A673 (cell line): ENCODE measurements around the gene LMBR1. TPM values are rescaled to one million over a fixed set of nuclear protein-coding genes. Genes with fewer than 3 reads are reported as not detected.

Source experiments
- BruUV-seq: library from RNA; stranded (reverse); fragments of 400-500 nt; replicated peaks from 2 replicates; lab custom pipeline; 2021; lab: Mats Ljungman, UMichigan
- CTCF ChIA-PET: fragments of 300-600 bp; sonication (Branson Sonifier 250); formaldehyde crosslinking; loops from one replicate; lab custom pipeline; 2022; ENCODE audit warnings: antibody characterized with exemption; lab: Charles Lee
- POLR2A ChIA-PET: fragments of 300-600 bp; sonication (Branson Sonifier 250); formaldehyde crosslinking; loops from one replicate; lab custom pipeline; 2022; ENCODE audit warnings: antibody characterized with exemption; ENCODE audit not compliant: low non-redundant PET; lab: Charles Lee
- DNase-seq: peaks from one replicate; pipeline ENCODE4 v3.0.0-alpha.2; 2015; ENCODE audit warnings: low spot score
- H3K27ac ChIP-seq: fragments of 200-600 bp; sonication (generic); 2 replicates; pipeline ENCODE4 v1.5.1; 2016; ENCODE audit warnings: mixed run types, low read depth, mild to moderate bottlenecking, mixed read lengths, antibody characterized with exemption, low read length; ENCODE audit not compliant: poor library complexity, severe bottlenecking
- H3K27me3 ChIP-seq: fragments of 200-600 bp; sonication (generic); replicated peaks from 2 replicates; pipeline ENCODE4 v1.6.1; 2017; ENCODE audit warnings: mixed run types, low read depth, mild to moderate bottlenecking, mixed read lengths, antibody characterized with exemption, low read length; ENCODE audit not compliant: insufficient read depth, poor library complexity
- H3K36me3 ChIP-seq: fragments of 200-600 bp; sonication (generic); 2 replicates; pipeline ENCODE4 v1.6.1; 2016; ENCODE audit warnings: mixed run types, mild to moderate bottlenecking, mixed read lengths, antibody characterized with exemption, low read length; ENCODE audit not compliant: insufficient read depth, poor library complexity, severe bottlenecking
- H3K4me1 ChIP-seq: fragments of 200-600 bp; sonication (generic); 2 replicates; pipeline ENCODE4 v1.6.1; 2017; ENCODE audit warnings: mixed run types, mild to moderate bottlenecking, mixed read lengths, antibody characterized with exemption, low read length; ENCODE audit not compliant: insufficient read depth, poor library complexity, severe bottlenecking
- H3K4me3 ChIP-seq: fragments of 200-600 bp; sonication (generic); 2 replicates; pipeline ENCODE4 v1.5.1; 2016; ENCODE audit warnings: low read depth, mixed run types, mild to moderate bottlenecking, mixed read lengths, low read length; ENCODE audit not compliant: poor library complexity, severe bottlenecking
- H3K9me3 ChIP-seq: fragments of 200-600 bp; sonication (generic); 2 replicates; pipeline ENCODE4 v1.6.1; 2016; ENCODE audit warnings: mixed run types, low read depth, mild to moderate bottlenecking, mixed read lengths, antibody characterized with exemption, low read length; ENCODE audit not compliant: poor library complexity, severe bottlenecking
- EZH2 ChIP-seq: fragments of 200-600 bp; sonication (generic); IDR thresholded peaks from 2 replicates; pipeline ENCODE4 v1.6.1; 2017; ENCODE audit warnings: borderline replicate concordance, low read depth, mild to moderate bottlenecking, mixed read lengths, antibody characterized with exemption, low read length; ENCODE audit not compliant: poor library complexity, severe bottlenecking
- intact Hi-C: fragments of 100-400 bp; cut with micrococcal nuclease; formaldehyde crosslinking; loops from one replicate; pipeline ENCODE4 v1.10.0; 2022; ENCODE audit not compliant: unreplicated experiment
- total RNA-seq: library from RNA; stranded (reverse); gene quantifications from 2 replicates; pipeline ENCODE4 v1.2.3, GENCODE V29; 2021
- TF ChIP-seq, protein P1 (sequence below): fragments of 300-800, 200-600 bp; sonication (generic); conservative IDR thresholded peaks from 2 replicates; pipeline ENCODE4 v1.5.1; 2017; ENCODE audit warnings: low read depth, mild to moderate bottlenecking, antibody characterized with exemption, low read length, moderate library complexity, mixed read lengths

LMBR1 gene
- total RNA-seq, 1 experiment from 2014 or later, result 50.7 TPM

DNA sequence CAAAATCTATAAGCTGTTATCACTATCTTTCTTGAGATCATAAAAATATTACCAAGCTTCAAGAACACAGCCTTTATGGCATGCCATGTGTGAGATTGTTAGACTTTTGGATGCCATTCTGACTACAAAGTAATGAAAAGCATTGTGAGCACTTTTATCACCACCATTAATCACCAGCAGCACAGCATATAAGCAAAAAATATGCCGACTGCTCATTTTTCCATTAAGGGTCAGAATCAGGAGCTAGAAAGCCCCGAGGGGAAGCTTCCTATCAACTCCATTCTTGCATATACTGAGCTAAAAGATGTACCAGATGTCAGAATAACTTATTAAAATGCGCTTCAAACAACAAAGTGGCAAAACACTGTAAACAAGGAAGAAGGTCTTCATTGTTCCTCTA is 114.3 kb downstream of the LMBR1 start:
- peak; percentile 6 for DNase-seq
- H3K9me3 ChIP-seq, result no peaks in the 10 kb centered on the region
- no TSS peak for BruUV-seq
- intact Hi-C loops, result no loop called here
- no peak overlapping the region for H3K4me3 ChIP-seq
- H3K27me3 ChIP-seq, result no peaks in the 10 kb centered on the region
- H3K27ac ChIP-seq, result no peak overlapping the region
- TF ChIP-seq, protein P1, sequence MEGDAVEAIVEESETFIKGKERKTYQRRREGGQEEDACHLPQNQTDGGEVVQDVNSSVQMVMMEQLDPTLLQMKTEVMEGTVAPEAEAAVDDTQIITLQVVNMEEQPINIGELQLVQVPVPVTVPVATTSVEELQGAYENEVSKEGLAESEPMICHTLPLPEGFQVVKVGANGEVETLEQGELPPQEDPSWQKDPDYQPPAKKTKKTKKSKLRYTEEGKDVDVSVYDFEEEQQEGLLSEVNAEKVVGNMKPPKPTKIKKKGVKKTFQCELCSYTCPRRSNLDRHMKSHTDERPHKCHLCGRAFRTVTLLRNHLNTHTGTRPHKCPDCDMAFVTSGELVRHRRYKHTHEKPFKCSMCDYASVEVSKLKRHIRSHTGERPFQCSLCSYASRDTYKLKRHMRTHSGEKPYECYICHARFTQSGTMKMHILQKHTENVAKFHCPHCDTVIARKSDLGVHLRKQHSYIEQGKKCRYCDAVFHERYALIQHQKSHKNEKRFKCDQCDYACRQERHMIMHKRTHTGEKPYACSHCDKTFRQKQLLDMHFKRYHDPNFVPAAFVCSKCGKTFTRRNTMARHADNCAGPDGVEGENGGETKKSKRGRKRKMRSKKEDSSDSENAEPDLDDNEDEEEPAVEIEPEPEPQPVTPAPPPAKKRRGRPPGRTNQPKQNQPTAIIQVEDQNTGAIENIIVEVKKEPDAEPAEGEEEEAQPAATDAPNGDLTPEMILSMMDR, result no peak
- TF ChIP-seq EZH2, result no peak
- no peaks in the 10 kb centered on the region for H3K4me1 ChIP-seq
- no peaks in the 10 kb centered on the region for H3K36me3 ChIP-seq
- ChIA-PET CTCF (no interaction called here), POLR2A (interaction anchor here (0.6 kb wide), 1 partner anchor 1307 kb away, joined by 7 read pairs; no protein-coding TSS in a partner anchor)

DNA sequence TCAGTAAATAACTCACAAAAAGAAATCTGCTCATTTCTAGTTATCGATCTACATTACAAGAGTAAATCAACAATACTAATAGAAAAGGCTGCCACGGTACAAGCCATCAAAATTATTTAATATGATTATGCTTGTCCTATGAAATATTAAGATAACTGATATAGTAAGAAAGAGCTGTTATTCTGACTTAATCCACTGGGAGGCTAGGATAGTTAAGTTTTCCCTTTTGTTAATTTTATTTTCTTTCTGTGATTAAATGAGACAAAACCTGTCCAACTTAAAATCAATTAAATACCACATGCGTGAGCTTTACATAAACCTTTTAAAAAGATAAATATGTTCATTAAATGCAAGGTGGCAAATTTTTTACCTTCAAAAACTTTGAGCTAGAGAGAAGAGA is 114.8 kb downstream of the LMBR1 start:
- Histone ChIP-seq H3K4me3 (no peak overlapping the region), H3K9me3 (no peaks in the 10 kb centered on the region), H3K36me3 (no peaks in the 10 kb centered on the region), H3K27ac (no peak overlapping the region), H3K4me1 (no peaks in the 10 kb centered on the region), H3K27me3 (no peaks in the 10 kb centered on the region)
- ChIA-PET POLR2A (interaction anchor here (0.6 kb wide), 1 partner anchor 1306 kb away, joined by 7 read pairs; no protein-coding TSS in a partner anchor), CTCF (no interaction called here)
- BruUV-seq, result no TSS peak
- no peak for DNase-seq
- TF ChIP-seq, protein P1, result no peak; the same call in 1 of the 2 replicates
- TF ChIP-seq EZH2, result no peak
- intact Hi-C loops, result no loop called here

DNA sequence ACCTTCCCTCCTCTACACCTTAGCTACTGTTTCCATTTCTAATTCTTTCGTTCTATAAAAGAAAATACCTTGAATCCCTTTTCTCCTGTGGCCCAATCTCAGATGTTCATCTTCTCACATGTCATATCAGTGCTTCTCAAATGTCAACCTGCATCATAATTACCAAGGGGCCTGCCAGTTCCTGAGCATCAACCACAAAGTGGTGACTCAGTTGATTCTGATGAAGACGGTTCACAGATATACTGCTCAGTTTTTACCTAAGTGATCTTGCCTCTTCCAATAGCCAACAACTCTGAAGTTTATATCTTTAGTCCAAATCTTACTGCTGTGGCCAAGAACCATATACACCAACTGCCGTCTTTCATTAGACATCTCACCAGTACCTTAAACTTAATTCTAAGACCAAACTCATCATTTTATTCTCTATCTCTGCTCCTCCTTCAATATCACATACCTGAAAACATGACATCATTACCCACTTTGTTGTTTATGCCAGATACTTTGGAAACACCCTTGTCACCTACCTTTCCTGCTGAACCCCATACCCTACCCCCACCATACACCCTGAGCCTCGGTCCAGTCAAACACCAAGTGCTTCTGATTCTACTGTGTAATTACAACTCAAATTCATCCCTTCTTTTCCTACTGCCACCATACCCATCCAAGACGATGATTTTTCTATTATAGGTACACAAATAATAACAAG is 115.5 kb downstream of the LMBR1 start:
- no TSS peak for BruUV-seq
- POLR2A ChIA-PET, result no interaction called here
- no peaks in the 10 kb centered on the region for H3K9me3 ChIP-seq

More for the DNA sequence above, 115.5 kb downstream of the LMBR1 start:
- CTCF ChIA-PET, result no interaction called here
- no peak overlapping the region for H3K27ac ChIP-seq
- intact Hi-C loops, result no loop called here
- H3K4me1 ChIP-seq, result no peaks in the 10 kb centered on the region
- DNase-seq, result no peak
- no peaks in the 10 kb centered on the region for H3K27me3 ChIP-seq
- no peak overlapping the region for H3K4me3 ChIP-seq
- TF ChIP-seq, protein P1, result no peak
- TF ChIP-seq EZH2, result no peak
- no peaks in the 10 kb centered on the region for H3K36me3 ChIP-seq
